SH-SY5Y (cell line): ENCODE results near the gene SUN3.

Source experiments
- GATA2 ChIP-seq: IDR thresholded peaks from 2 replicates; pipeline ENCODE4 v1.6.1; 2011; ENCODE audit warnings: mild to moderate bottlenecking, low read depth, low read length
- GATA3 ChIP-seq: IDR thresholded peaks from 2 replicates; pipeline ENCODE4 v1.6.1; 2011; ENCODE audit warnings: low read depth, mild to moderate bottlenecking, low read length, moderate library complexity

- no peak for TF ChIP-seq GATA3
- no peak for TF ChIP-seq GATA2
Observed at GRCh38 chr7:47945261-47946015, 83.5 kb downstream of the SUN3 start.
